ENCODE measurements around the gene HBB. TPM values are rescaled to one million over a fixed set of nuclear protein-coding genes. Genes with fewer than 3 reads are reported as not detected.

Gene HBB
- total RNA-seq, result 100 to 1,000 TPM in 2 of 4 donors, 10 to 100 TPM in 1, not detected in 1; 16.1 to 148 (median 132) TPM

DNA sequence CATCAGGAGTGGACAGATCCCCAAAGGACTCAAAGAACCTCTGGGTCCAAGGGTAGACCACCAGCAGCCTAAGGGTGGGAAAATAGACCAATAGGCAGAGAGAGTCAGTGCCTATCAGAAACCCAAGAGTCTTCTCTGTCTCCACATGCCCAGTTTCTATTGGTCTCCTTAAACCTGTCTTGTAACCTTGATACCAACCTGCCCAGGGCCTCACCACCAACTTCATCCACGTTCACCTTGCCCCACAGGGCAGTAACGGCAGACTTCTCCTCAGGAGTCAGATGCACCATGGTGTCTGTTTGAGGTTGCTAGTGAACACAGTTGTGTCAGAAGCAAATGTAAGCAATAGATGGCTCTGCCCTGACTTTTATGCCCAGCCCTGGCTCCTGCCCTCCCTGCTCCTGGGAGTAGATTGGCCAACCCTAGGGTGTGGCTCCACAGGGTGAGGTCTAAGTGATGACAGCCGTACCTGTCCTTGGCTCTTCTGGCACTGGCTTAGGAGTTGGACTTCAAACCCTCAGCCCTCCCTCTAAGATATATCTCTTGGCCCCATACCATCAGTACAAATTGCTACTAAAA is at the start of gene HBB:
Gene HBB, minus strand, starts transcription at position 340 of the 579 bp plus-strand sequence. Its CDS starts 50 bp downstream, at position 290.
- H3K9me3 ChIP-seq, result peaks cover 0 to under 1% (median 0%) of the 10 kb centered on the region in 3 donors
- no peaks in the 10 kb centered on the region for H3K27me3 ChIP-seq
- 71 to 94% methylated on average over 1 to 3 of the region's 3 CpGs for WGBS, 2 donors (ENCODE audit: low coverage in 1 of 2)
- H3K4me3 ChIP-seq, result no peak within 1 kb of the TSS
- H3K36me3 ChIP-seq, result no peaks in the 10 kb centered on the region
- no peaks in the 10 kb centered on the region for H3K4me1 ChIP-seq
- H3K27ac ChIP-seq, result no peak within 1 kb of the TSS
- TF ChIP-seq POLR2AphosphoS5 (IDR thresholded peaks at IDR 0.05), result no peak
- TF ChIP-seq POLR2A (IDR thresholded peaks at IDR 0.05), result no peak
- no peak for TF ChIP-seq EP300 (IDR thresholded peaks at IDR 0.05)
- TF ChIP-seq, protein P1, sequence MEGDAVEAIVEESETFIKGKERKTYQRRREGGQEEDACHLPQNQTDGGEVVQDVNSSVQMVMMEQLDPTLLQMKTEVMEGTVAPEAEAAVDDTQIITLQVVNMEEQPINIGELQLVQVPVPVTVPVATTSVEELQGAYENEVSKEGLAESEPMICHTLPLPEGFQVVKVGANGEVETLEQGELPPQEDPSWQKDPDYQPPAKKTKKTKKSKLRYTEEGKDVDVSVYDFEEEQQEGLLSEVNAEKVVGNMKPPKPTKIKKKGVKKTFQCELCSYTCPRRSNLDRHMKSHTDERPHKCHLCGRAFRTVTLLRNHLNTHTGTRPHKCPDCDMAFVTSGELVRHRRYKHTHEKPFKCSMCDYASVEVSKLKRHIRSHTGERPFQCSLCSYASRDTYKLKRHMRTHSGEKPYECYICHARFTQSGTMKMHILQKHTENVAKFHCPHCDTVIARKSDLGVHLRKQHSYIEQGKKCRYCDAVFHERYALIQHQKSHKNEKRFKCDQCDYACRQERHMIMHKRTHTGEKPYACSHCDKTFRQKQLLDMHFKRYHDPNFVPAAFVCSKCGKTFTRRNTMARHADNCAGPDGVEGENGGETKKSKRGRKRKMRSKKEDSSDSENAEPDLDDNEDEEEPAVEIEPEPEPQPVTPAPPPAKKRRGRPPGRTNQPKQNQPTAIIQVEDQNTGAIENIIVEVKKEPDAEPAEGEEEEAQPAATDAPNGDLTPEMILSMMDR (IDR thresholded peaks at IDR 0.05), result no peak
- ATAC-seq, result no peak

DNA sequence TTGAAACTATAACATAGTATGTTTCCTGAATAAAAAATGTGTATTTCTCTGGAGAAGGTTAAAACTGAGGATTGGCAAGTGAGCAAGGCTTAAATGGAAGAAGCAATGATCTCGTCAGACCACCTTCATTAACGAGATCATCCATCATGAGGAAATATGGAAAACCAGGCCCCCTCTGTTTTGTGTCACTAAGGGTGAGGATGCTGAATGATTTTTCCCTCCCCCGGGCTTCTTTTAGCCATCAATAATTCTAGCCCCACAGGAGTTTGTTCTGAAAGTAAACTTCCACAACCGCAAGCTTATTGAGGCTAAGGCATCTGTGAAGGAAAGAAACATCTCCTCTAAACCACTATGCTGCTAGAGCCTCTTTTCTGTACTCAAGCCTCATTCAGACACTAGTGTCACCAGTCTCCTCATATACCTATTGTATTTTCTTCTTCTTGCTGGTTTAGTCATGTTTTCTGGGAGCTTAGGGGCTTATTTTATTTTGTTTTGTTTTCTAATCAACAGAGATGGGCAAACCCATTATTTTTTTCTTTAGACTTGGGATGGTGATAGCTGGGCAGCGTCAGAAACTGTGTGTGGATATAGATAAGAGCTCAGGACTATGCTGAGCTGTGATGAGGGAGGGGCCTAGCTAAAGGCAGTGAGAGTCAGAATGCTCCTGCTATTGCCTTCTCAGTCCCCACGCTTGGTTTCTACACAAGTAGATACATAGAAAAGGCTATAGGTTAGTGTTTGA is 48.7 kb upstream of the HBB start:
- no peak for ATAC-seq
- 52 to 61% methylated on average over 5 to 6 of the region's 6 CpGs for WGBS, 2 donors (ENCODE audit: low coverage in 1 of 2)
- Histone ChIP-seq H3K4me3 (no peak overlapping the region), H3K27me3 (no peaks in the 10 kb centered on the region), H3K4me1 (peaks cover 0 to under 1% (median 0%) of the 10 kb centered on the region in 3 donors), H3K36me3 (no peaks in the 10 kb centered on the region), H3K9me3 (no peaks in the 10 kb centered on the region), H3K27ac (no peak overlapping the region)
- no peak for TF ChIP-seq EP300 (IDR thresholded peaks at IDR 0.05)
- TF ChIP-seq, protein P1 (IDR thresholded peaks at IDR 0.05), result no peak
- TF ChIP-seq POLR2AphosphoS5 (IDR thresholded peaks at IDR 0.05), result no peak
- no peak for TF ChIP-seq POLR2A (IDR thresholded peaks at IDR 0.05)

DNA sequence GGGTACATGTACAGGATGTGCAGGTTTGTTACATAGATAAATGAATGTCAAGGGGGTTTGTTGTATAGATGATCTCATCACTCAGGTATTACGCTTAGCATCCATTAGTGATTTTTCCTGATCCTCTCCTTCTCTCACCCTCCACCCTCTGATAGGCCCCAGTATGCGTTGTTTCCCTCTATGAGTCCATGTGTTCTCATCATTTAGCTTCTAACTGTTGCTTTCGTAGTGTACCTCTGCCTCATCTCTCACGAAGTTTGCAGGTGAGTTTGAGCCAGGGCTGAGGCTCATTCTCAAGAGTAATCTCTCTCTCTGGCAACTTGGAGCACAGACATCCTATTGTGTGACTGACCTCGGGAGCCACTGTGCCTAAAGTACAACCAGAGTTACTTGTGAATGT is 47.5 kb upstream of the HBB start:
- no peak for ATAC-seq
- WGBS, 2 donors (ENCODE audit: low coverage in 1 of 2), result 78 to 79% methylated on average over 4 to 5 of the region's 5 CpGs

DNA sequence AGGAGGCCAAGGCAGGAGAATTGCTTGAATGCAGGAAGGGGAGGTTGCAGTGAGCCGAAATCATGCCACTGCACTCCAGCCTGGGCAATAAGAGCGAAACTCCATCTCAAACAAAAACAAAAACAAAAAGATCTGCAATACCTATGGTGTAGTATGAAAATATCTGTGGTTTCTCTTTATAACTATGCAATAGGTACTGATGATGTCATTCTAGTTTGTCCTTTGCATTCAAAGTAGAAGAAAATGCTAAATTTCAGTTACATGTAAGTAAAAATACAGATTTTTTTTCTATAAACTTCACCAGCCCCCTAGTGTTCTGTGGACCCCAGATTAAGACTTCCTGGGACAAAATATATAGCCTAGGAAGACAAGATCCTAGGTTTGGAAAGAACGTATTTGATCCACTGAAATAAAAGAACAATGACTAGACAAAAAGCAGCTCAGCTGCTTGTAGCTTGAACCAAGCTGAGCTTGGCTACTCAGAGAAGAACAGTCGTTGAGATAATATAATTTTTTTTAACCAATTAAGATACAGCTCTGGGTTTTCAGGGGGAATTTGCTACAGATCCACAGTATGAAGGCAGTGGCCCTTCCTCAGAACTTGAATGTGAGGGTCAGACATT is 45.6 kb upstream of the HBB start:
- Histone ChIP-seq H3K36me3 (no peaks in the 10 kb centered on the region), H3K27me3 (no peaks in the 10 kb centered on the region), H3K4me1 (no peaks in the 10 kb centered on the region), H3K27ac (no peak overlapping the region), H3K9me3 (no peaks in the 10 kb centered on the region), H3K4me3 (no peak overlapping the region)
- no peak for TF ChIP-seq POLR2AphosphoS5 (IDR thresholded peaks at IDR 0.05)
- TF ChIP-seq, protein P1 (IDR thresholded peaks at IDR 0.05), result no peak
- no peak for TF ChIP-seq EP300 (IDR thresholded peaks at IDR 0.05)
- no peak for TF ChIP-seq POLR2A (IDR thresholded peaks at IDR 0.05)
- ATAC-seq, result no peak
- WGBS, 2 donors (ENCODE audit: low coverage in 1 of 2), result 62 to 68% methylated on average over 4 of the region's 4 CpGs

More for the DNA sequence above, 47.5 kb upstream of the HBB start:
- H3K4me1 ChIP-seq, result no peaks in the 10 kb centered on the region
- H3K27ac ChIP-seq, result no peak overlapping the region
- no peaks in the 10 kb centered on the region for H3K36me3 ChIP-seq
- H3K27me3 ChIP-seq, result no peaks in the 10 kb centered on the region
- H3K4me3 ChIP-seq, result no peak overlapping the region
- TF ChIP-seq POLR2A (IDR thresholded peaks at IDR 0.05) (no peak), EP300 (IDR thresholded peaks at IDR 0.05) (no peak), POLR2AphosphoS5 (IDR thresholded peaks at IDR 0.05) (no peak)
- TF ChIP-seq, protein P1 (IDR thresholded peaks at IDR 0.05), result no peak
- no peaks in the 10 kb centered on the region for H3K9me3 ChIP-seq

Measured in gastroesophageal sphincter (tissue), 4 donors.